HG02938 (cell line): ENCODE results near the gene SRGAP3.
A peak's percentile ranks its signal among the peaks of the same experiment; 100 is the strongest.

Source experiments
- ATAC-seq: cut with Tn5 transposase; IDR thresholded peaks from one replicate; pipeline ENCODE4 v1.9.1; 2021; ENCODE audit warnings: mild to moderate bottlenecking, moderate library complexity; ENCODE audit not compliant: unreplicated experiment

Gene SRGAP3

GRCh38 chr3:9151240-9151639 lies 98.2 kb downstream of the SRGAP3 start:
- ATAC-seq: no peak

DNA sequence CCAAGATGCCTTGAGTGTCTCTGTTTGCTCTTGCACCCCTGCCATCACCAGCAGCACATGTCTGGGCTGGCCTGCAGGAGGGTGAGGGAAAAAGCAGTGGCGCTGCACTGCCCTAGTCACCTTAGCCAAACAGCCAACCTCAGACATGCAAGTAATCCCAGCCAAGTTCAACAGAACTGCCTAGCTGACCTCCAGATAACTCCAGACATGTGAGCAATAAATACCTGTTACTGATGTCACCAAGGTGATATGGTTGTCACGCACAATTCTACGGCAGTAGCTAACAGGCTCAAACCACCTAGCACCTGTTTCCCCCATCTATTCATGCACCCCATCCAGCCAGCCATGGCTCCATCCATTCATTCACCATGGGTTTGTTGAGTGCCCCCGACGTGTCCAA lies 99.9 kb downstream of the SRGAP3 start:
- no peak for ATAC-seq

- no peak for ATAC-seq
These were observed 101.6 kb downstream of the SRGAP3 start for GRCh38 chr3:9147896-9148266.

- peak; percentile 85 for ATAC-seq
These were observed 102.1 kb downstream of the SRGAP3 start for GRCh38 chr3:9147215-9147895.

GRCh38 chr3:9146367-9147071 lies 102.9 kb downstream of the SRGAP3 start:
- ATAC-seq: no peak

GRCh38 chr3:9143184-9143583 lies 106.3 kb downstream of the SRGAP3 start:
- ATAC-seq: no peak

GRCh38 chr3:9142362-9142761 lies 107.1 kb downstream of the SRGAP3 start:
- no peak for ATAC-seq

DNA sequence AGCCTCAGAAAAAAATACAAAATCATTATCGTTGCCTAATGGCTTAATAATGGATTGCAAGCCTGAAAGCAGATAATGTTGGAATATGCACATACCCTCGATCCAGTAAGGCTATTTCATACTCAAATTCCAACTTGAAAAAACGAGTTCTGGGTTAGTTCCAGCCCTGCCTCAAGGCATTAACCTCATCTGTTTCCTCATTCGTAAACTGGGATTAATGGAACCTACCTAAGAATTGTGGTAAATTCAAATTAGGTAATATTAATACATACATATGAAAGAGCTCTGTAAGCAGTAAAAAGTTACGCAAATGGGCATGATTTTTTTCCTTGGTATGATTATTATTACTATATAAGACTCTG lies 107.5 kb downstream of the SRGAP3 start:
- ATAC-seq: no peak

DNA sequence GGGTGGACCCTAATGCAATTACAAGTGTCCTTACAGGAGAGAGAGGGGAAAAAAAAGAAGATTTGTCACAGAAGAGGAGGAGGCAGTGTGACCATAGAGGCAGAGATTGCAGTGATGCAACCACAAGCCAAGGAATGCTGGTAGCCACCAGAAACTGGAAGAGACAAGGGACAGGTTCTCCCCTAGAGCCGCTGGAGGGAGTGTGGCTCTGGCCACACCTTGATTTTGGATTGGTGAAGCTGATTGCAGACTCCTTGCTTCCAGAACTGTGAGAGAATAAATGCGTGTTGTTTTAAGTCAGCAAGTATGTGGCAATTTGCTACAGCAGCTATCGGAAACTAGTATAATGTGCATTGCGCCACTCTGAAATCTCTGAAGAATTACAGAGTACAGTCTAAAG lies 110.1 kb downstream of the SRGAP3 start:
- no peak for ATAC-seq

DNA sequence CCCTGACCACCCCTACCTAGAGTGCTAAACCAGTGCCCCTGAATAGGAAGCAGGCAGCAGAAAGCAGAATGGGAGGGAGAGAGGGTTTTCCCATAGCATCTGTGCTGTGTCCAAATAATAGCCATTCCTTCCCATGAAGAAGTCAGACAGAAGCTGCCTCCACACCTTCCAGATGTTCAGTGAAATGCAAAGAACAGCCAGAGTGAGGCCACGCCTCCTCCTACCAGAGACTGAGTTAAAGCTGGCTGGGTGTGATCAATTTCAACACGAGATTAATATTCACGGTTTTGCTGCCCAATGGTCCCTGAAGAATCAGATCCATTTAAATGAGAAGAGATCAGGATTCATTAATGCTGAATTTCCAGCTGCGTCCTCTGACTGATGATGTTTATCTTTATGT lies 111.8 kb downstream of the SRGAP3 start:
- no peak for ATAC-seq

DNA sequence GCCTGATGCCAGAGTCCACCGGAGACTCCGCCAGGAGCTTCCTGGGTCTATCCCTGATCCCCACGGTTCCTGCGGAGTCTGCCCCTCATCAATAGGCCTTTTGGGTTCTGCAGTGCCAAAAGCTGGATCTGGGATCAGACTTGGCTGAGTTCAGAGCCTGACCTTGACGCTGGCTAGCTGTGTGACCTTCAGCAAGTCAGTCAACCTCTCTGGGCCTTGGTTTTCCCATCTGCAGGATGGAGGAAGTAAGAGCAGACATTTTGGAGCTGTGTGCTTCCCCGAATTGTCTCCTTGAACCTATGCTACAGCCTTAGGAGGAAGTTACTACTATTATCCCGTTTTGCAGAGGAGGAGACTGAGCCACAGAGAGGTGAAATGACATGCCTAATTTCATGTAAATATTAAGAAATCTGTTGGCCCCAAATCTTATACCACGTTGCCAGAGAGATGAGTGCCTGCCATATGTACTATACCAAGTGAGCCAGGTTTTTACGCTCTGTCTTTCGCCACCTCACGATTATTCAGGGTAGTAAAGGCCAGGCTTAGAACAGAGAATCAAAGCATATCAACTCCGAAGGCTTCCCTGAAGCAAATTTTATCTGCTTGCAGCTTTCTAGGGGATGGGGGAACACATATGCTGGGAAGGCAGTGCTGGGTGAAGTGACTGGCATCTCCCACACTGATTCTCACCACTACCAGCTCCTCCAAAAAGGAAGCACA lies 112.5 kb downstream of the SRGAP3 start:
- ATAC-seq: no peak

GRCh38 chr3:9135930-9136525 lies 113.4 kb downstream of the SRGAP3 start:
- no peak for ATAC-seq

DNA sequence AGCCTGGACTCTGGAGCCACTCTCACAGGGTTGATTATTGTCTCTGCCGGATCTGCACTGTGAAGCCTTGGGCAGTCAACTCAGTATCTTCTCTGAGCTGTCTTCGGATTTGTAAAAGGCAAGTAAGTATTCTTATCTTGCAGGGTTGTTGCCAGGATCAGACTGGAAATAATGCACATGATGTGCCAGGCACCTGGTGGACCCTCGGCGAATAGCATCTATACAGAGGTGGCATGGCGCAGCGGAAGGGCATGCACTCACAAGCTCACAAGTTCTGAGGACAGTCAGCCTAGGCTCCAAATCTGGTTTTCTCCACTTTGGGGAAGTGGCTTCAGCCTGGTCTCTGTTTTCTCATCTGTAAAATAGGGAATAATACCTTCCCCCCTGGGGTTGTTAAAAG lies 113.9 kb downstream of the SRGAP3 start:
- ATAC-seq: no peak

- ATAC-seq: no peak
These were observed 115.8 kb downstream of the SRGAP3 start for GRCh38 chr3:9133656-9134055.

GRCh38 chr3:9130345-9131305 lies 118.8 kb downstream of the SRGAP3 start:
- no peak for ATAC-seq

- ATAC-seq: no peak
These were observed 120.1 kb downstream of the SRGAP3 start for GRCh38 chr3:9129365-9129764.

DNA sequence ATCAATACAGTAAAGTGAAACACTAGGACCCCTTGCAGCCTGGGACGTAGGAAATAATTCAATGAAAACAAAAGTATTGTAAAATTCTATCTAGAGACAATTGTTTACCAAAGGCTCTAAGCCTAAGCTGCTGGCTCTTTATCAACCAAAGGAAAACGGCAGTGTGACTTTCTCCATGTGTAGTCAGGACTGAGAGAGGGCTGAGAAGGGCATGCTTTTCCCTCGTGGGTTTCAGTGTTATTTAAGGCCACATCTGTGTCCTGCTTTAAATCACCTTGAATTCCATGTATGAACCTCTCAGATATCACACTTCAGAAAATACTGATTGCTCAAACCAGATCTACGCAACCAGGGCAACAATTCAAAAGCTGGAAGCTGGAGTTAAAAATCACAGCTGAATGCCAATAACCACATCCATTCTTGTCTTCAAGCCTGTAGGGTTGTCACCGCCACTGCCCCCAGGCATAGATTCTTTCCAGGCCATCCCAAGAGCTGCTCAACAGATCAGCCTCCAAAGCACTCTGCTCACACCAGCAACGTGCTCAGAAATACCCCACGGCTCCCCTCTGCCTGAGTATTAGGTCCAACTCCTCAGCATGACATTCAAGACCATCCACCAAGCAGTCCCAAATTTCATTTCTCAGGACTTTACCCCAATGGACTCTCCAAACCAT lies 124.0 kb downstream of the SRGAP3 start:
- ATAC-seq: no peak

DNA sequence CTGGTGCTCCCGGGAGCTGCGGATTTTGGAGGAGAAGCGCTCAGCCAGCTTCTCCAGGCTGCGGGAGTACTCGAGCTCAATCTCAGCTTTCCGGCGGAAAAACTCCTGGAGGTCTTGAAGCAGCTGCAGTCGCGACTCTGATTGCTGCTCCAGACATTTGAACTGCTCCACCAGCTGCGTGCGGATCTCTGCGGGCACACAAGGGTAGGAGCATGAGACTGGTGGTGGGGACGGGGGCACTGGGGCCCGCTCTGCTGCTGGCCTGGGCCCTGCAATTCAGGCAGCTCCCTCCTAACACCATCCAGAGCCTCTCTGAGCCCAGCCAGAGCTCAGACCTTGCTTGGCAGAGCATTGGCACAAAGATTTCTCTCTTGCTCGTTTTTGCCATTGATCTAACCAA lies 124.7 kb downstream of the SRGAP3 start:
- ATAC-seq: no peak

DNA sequence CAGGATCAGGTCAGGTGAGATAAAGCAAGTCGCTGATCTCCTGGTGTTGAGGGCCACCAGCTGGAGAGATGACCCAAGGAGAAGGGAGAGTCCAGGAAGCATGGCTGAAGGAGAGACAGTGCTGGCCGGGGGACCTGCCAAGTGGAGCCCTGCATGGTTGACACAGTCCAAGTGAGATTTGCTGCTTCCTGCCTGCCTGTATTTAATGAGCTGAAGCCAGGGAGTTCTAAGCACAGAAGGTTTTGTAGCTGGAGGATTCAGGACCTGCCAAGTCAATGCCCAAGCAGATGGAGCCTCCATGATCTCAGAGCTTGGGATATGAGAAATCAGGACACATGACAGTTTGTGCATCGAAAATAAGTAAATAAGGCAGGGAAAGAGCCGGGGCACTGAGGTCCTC lies 125.6 kb downstream of the SRGAP3 start:
- ATAC-seq: no peak

DNA sequence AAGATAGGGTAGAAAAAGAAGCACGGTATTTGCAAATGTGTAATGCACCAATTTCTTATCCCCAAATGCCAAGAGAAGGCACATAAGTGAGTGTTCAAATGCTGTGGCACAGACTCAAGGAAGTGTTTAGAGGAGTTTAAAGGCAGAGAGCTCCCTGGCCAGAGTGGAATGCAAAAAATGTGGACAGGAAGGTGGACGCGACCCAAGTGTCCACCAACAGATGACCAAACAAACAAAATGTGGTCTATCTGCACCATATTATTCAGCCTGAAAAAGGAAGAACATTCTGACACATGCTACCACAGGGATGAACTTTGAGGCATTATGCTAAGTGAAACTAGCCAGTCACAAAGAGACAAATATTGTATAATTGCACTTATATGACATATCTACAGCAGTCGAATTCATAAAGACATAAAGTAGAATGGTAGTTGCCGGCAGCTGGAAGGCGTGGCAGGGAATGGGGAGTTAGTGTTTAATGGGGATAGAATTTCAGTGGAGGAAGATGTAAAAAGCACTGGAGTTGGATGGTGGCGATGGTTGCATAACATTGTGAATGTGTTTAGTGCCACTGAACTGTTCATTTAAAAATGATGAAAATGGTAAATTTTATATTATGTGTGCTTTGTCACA lies 126.6 kb downstream of the SRGAP3 start:
- ATAC-seq: no peak
